Measurements from ENCODE around the gene UBR7.

UBR7 gene

DNA sequence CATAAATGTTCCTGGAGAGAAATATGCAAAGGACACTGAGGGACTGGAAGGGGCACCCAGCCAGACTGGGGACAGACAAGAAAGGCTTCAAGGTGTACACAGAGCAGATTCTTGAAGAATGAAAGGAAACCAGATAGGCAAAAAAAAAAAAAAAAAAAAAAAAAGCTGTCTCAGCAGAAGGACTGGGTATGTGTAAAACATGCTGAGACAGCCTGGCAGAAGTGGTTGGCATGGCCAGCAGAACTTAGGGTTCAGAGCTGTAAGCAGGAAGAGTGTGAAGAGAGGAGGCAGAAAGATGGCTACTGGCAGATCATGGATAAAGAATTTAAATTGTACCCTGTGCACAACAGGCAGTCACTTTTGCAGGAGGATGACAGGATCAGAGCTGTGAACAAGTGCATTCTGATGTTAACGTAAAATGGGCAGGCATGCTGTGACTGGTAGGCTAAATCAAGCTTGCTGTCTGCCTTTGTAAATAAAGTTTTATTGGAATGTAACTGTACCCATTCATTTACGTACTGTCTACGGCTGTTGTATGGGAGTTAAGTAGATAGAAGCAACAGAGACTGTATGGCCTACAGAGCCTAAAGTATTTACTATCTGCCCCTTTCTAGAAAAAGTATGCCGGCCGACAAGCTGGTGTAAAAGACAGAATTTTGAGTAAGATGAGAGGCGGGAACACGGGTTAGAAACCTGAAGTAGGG is 42.2 kb downstream of the UBR7 start:
- ChIA-PET POLR2A (no interaction called here), CTCF (interaction anchor here (1.0 kb wide), 1 partner anchor 9 kb away, joined by 3 read pairs; no protein-coding TSS in a partner anchor)
- TF ChIP-seq CTCF (IDR thresholded peaks at IDR 0.05; ENCODE audit: insufficient read depth, low read length, missing control alignments), result no peak
- H3K4me3 ChIP-seq (ENCODE audit: low read depth, low read length), result no peak overlapping the region
- no peak for DNase-seq (ENCODE audit: low read depth, low spot score)

- POLR2A ChIA-PET, result no interaction called here
- no peak for TF ChIP-seq CTCF (IDR thresholded peaks at IDR 0.05; ENCODE audit: insufficient read depth, low read length, missing control alignments)
- H3K4me3 ChIP-seq (ENCODE audit: low read depth, low read length), result no peak overlapping the region
- DNase-seq (ENCODE audit: low read depth, low spot score), result no peak
- CTCF ChIA-PET, result no interaction called here
These were observed 55.4 kb downstream of the UBR7 start for GRCh38 chr14:93262446-93262845.

DNA sequence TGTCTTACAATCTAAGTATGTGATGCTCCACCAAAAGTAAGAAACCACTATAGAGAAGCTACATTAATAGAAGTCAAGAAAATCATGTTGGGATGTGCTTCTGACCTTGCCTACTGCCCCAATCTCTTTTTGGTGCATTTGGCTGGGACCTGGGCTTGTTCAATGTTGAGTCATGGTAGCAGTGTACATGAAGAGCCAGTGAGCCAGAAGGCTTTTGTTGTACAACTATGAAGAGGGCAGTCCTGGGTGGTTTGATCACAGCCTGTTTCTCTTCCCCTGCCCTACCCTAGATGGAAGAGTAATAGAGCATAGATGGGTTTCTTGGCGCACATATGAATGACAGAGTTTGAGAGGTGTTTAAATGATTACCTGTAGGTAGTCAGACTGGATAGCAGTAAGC is 56.4 kb downstream of the UBR7 start:
- H3K4me3 ChIP-seq (ENCODE audit: low read depth, low read length), result no peak overlapping the region
- no peak for DNase-seq (ENCODE audit: low read depth, low spot score)
- no peak for TF ChIP-seq CTCF (IDR thresholded peaks at IDR 0.05; ENCODE audit: insufficient read depth, low read length, missing control alignments)
- CTCF ChIA-PET, result no interaction called here
- POLR2A ChIA-PET, result no interaction called here

GRCh38 chr14:93266127-93266526 is 59.1 kb downstream of the UBR7 start:
- ChIA-PET POLR2A (no interaction called here), CTCF (no interaction called here)
- no peak for DNase-seq (ENCODE audit: low read depth, low spot score)
- no peak for TF ChIP-seq CTCF (IDR thresholded peaks at IDR 0.05; ENCODE audit: insufficient read depth, low read length, missing control alignments)
- H3K4me3 ChIP-seq (ENCODE audit: low read depth, low read length), result no peak overlapping the region

GRCh38 chr14:93267149-93267711 is 60.2 kb downstream of the UBR7 start:
- no peak overlapping the region for H3K4me3 ChIP-seq (ENCODE audit: low read depth, low read length)
- DNase-seq (ENCODE audit: low read depth, low spot score), result no peak
- CTCF ChIA-PET, result no interaction called here
- TF ChIP-seq CTCF (IDR thresholded peaks at IDR 0.05; ENCODE audit: insufficient read depth, low read length, missing control alignments), result no peak
- POLR2A ChIA-PET, result no interaction called here

GRCh38 chr14:93268406-93268805 is 61.4 kb downstream of the UBR7 start:
- DNase-seq (ENCODE audit: low read depth, low spot score), result no peak
- CTCF ChIA-PET, result no interaction called here
- no peak overlapping the region for H3K4me3 ChIP-seq (ENCODE audit: low read depth, low read length)
- POLR2A ChIA-PET, result no interaction called here
- TF ChIP-seq CTCF (IDR thresholded peaks at IDR 0.05; ENCODE audit: insufficient read depth, low read length, missing control alignments), result no peak
